Bronchial smooth muscle cell (primary cell): Measurements from ENCODE around the gene ZNF771. TPM values are rescaled to one million over a fixed set of nuclear protein-coding genes. Genes with fewer than 3 reads are reported as not detected.

Experiments
- total RNA-seq: library from RNA; depleted of rRNA; stranded (reverse); fragments of >200 nt; gene quantifications from 2 replicates; pipeline ENCODE4 v1.2.1, GENCODE V29; 2014

ZNF771 gene
- total RNA-seq: 9.6 and 13.6 TPM in 2 replicates

GRCh38 chr16:30407102-30407803, at the start of gene ZNF771:
Gene ZNF771 (plus strand): TSS chr16:30407606. CDS start chr16:30408054, 448 bp downstream.

GRCh38 chr16:30370456-30371247, 36.8 kb upstream of the ZNF771 start, which contains the start of gene TBC1D10B:
Gene TBC1D10B (minus strand): TSS chr16:30370494. CDS start chr16:30370183, 311 bp downstream.

GRCh38 chr16:30374538-30374937, 32.9 kb upstream of the ZNF771 start, which contains the start of gene MYL11:
Gene MYL11 (plus strand): TSS chr16:30374802. CDS start chr16:30374858, 56 bp downstream.

GRCh38 chr16:30382111-30382881, 25.1 kb upstream of the ZNF771 start, which contains the start of gene SEPTIN1:
Gene SEPTIN1 (minus strand): TSS chr16:30382561. CDS start chr16:30382542, 19 bp downstream.

GRCh38 chr16:30395155-30395991, 12.0 kb upstream of the ZNF771 start, which contains the start of gene ZNF48:
Gene ZNF48 (plus strand): TSS chr16:30395420. CDS start chr16:30395795, 375 bp downstream.

GRCh38 chr16:30429678-30430427, 22.4 kb downstream of the ZNF771 start, which contains the start of gene DCTPP1:
Gene DCTPP1 (minus strand): TSS chr16:30430030. CDS start chr16:30429980, 50 bp downstream.

GRCh38 chr16:30445408-30446202, 38.2 kb downstream of the ZNF771 start, which contains the start of gene SEPHS2:
Gene SEPHS2 (minus strand): TSS chr16:30445874. CDS start chr16:30445727, 147 bp downstream.

Other genes with a start within 250 kb of the ZNF771 start
- gene CORO1A, start 224.0 kb upstream of the ZNF771 start, total RNA-seq: 0.60 and 0.79 TPM in 2 replicates
- gene BOLA2B, start 213.9 kb upstream of the ZNF771 start, total RNA-seq: 27.8 and 29.3 TPM in 2 replicates
- gene SLX1A, start 213.7 kb upstream of the ZNF771 start, total RNA-seq: 11.6 and 17.2 TPM in 2 replicates
- gene SULT1A3, start 208.4 kb upstream of the ZNF771 start, total RNA-seq: 1.3 and 1.7 TPM in 2 replicates
- 1.1 and 1.7 TPM in 2 replicates for gene NPIPB13, start 159.1 kb upstream of the ZNF771 start, total RNA-seq
- gene CD2BP2, start 52.3 kb upstream of the ZNF771 start, total RNA-seq: 31.2 and 40.7 TPM in 2 replicates
- gene TBC1D10B, start 37.1 kb upstream of the ZNF771 start, total RNA-seq: 21.3 and 25.2 TPM in 2 replicates
- 0.95 TPM in 1 of 2 replicates, not detected in the other for gene MYL11, start 32.8 kb upstream of the ZNF771 start, total RNA-seq
- gene SEPTIN1, start 25.0 kb upstream of the ZNF771 start, total RNA-seq: under 0.01 and 0.26 TPM in 2 replicates
- 3.1 and 4.4 TPM in 2 replicates for gene ZNF48, start 12.2 kb upstream of the ZNF771 start, total RNA-seq
- 6.0 and 12.0 TPM in 2 replicates for gene DCTPP1, start 22.4 kb downstream of the ZNF771 start, total RNA-seq
- gene SEPHS2, start 38.3 kb downstream of the ZNF771 start, total RNA-seq: 11.8 and 14.5 TPM in 2 replicates
- not detected in 2 replicates for gene ITGAL, start 65.1 kb downstream of the ZNF771 start, total RNA-seq
- gene ZNF768, start 119.0 kb downstream of the ZNF771 start, total RNA-seq: 12.3 and 15.3 TPM in 2 replicates
- 4.2 and 6.3 TPM in 2 replicates for gene ZNF747, start 127.3 kb downstream of the ZNF771 start, total RNA-seq
- 2.0 and 2.3 TPM in 2 replicates for gene ZNF764, start 150.8 kb downstream of the ZNF771 start, total RNA-seq
- 5.8 and 13.6 TPM in 2 replicates for gene ZNF688, start 164.1 kb downstream of the ZNF771 start, total RNA-seq
- gene ZNF785, start 178.1 kb downstream of the ZNF771 start, total RNA-seq: 6.8 and 7.1 TPM in 2 replicates
- 2.5 and 2.7 TPM in 2 replicates for gene ZNF689, start 202.8 kb downstream of the ZNF771 start, total RNA-seq
- 3.3 and 3.8 TPM in 2 replicates for gene PRR14, start 243.4 kb downstream of the ZNF771 start, total RNA-seq